Measurements from ENCODE around the gene NPLOC4.
A peak's percentile ranks its signal among the peaks of the same experiment; 100 is the strongest.

Gene NPLOC4

DNA sequence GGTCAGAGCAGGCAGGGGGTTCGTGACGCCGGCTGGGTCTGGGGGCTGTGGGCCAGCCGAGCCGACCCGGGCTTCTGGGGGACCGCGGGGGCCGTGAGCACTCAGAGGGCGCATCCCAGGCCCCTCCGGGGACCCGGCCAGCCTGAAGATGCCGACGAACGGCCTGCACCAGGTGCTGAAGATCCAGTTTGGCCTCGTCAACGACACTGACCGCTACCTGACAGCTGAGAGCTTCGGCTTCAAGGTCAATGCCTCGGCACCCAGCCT, 108.6 kb downstream of the NPLOC4 start:
- H2BK5ac ChIP-seq (ENCODE audit: low read length): no peak overlapping the region
- no peak overlapping the region for H3K27ac ChIP-seq (replicated peaks; ENCODE audit: low read length)
- no peak overlapping the region for H4K8ac ChIP-seq (ENCODE audit: low read depth, low read length)
- no peak for DNase-seq (ENCODE audit: low spot score)
- peak overlapping the region; percentile 95 for H2AK5ac ChIP-seq (ENCODE audit: low read depth, low read length)
- H3K9ac ChIP-seq (ENCODE audit: low read depth, low read length, poor library complexity): peak overlapping the region; percentile 30
- H3K36me3 ChIP-seq (replicated peaks in 1 of 2; ENCODE audit: control insufficient read depth in 2 of 2, insufficient read depth in 2 of 2, low read length in 2 of 2): no peaks in the 10 kb centered on the region
- H2BK120ac ChIP-seq (ENCODE audit: low read depth, low read length): no peak overlapping the region
- H3K4me3 ChIP-seq (ENCODE audit: low read length in 2 of 2): no peak overlapping the region
- H3K23ac ChIP-seq (ENCODE audit: low read depth, low read length, poor library complexity): peak overlapping the region; percentile 91
- peak overlapping the region; percentile 97 for H3K14ac ChIP-seq (ENCODE audit: low read length)
- H3K79me1 ChIP-seq (ENCODE audit: low read depth, low read length): peaks cover 7% of the 10 kb centered on the region
- no peak overlapping the region for H3K4me2 ChIP-seq (ENCODE audit: insufficient read depth, low read length, poor library complexity, severe bottlenecking)
- peak overlapping the region; percentile 58 for H2BK12ac ChIP-seq (ENCODE audit: low read length)
- H3K4me1 ChIP-seq (ENCODE audit: control insufficient read depth in 2 of 2, insufficient read depth in 1 of 2, low read depth in 1 of 2, low read length in 2 of 2): peaks cover 7 to 18% of the 10 kb centered on the region in 2 donors
- WGBS, 2 donors (ENCODE audit: extremely low coverage in 2 of 2, insufficient read length in 2 of 2, insufficient replicate concordance in 1 of 2): no CpG with 5 or more reads among the region's 20 CpGs
- H3K27me3 ChIP-seq (ENCODE audit: control insufficient read depth in 3 of 3, insufficient read depth in 3 of 3, low read depth in 1 of 3, low read length in 3 of 3): peaks cover 0 to 15% (median 6%) of the 10 kb centered on the region in 3 experiments
- H3K18ac ChIP-seq (ENCODE audit: low read length): peak overlapping the region; percentile 3
- H4K91ac ChIP-seq (ENCODE audit: low read depth, low read length, poor library complexity): no peak overlapping the region
- H2BK15ac ChIP-seq (ENCODE audit: low read length): no peak overlapping the region
- no peak overlapping the region for H3K4ac ChIP-seq (ENCODE audit: low read length)
- H2AFZ ChIP-seq (ENCODE audit: low read length): no peak overlapping the region
- peaks cover 0 to 6% of the 10 kb centered on the region in 2 donors for H3K9me3 ChIP-seq (replicated peaks in 1 of 2; ENCODE audit: control insufficient read depth in 2 of 2, insufficient read depth in 1 of 2, low read depth in 1 of 2, low read length in 2 of 2)

- Histone ChIP-seq H3K27ac (replicated peaks; ENCODE audit: low read length) (no peak within 1 kb of the TSS), H2BK15ac (ENCODE audit: low read length) (peak within 1 kb of the TSS; percentile 71), H2BK5ac (ENCODE audit: low read length) (peak within 1 kb of the TSS; percentile 60), H2BK12ac (ENCODE audit: low read length) (peak within 1 kb of the TSS; percentile 58), H2AK5ac (ENCODE audit: low read depth, low read length) (peak within 1 kb of the TSS; percentile 97), H3K27me3 (ENCODE audit: control insufficient read depth in 3 of 3, insufficient read depth in 3 of 3, low read depth in 1 of 3, low read length in 3 of 3) (peaks cover 0 to 15% (median 6%) of the 10 kb centered on the region in 3 experiments), H3K9ac (ENCODE audit: low read depth, low read length, poor library complexity) (peak within 1 kb of the TSS; percentile 60), H4K8ac (ENCODE audit: low read depth, low read length) (peak within 1 kb of the TSS; percentile 43), H3K36me3 (replicated peaks in 1 of 2; ENCODE audit: control insufficient read depth in 2 of 2, insufficient read depth in 2 of 2, low read length in 2 of 2) (no peaks in the 10 kb centered on the region), H3K4me1 (ENCODE audit: control insufficient read depth in 2 of 2, insufficient read depth in 1 of 2, low read depth in 1 of 2, low read length in 2 of 2) (peaks cover 10 to 23% of the 10 kb centered on the region in 2 donors), H3K9me3 (replicated peaks in 1 of 2; ENCODE audit: control insufficient read depth in 2 of 2, insufficient read depth in 1 of 2, low read depth in 1 of 2, low read length in 2 of 2) (peaks cover 0 to 6% of the 10 kb centered on the region in 2 donors), H3K23ac (ENCODE audit: low read depth, low read length, poor library complexity) (peak within 1 kb of the TSS; percentile 91), H3K4ac (ENCODE audit: low read length) (peak within 1 kb of the TSS; percentile 37), H4K91ac (ENCODE audit: low read depth, low read length, poor library complexity) (peak within 1 kb of the TSS; percentile 56), H3K18ac (ENCODE audit: low read length) (peak within 1 kb of the TSS; percentile 80), H2AFZ (ENCODE audit: low read length) (peak within 1 kb of the TSS; percentile 60), H3K4me3 (ENCODE audit: low read length in 2 of 2) (no peak within 1 kb of the TSS), H3K79me1 (ENCODE audit: low read depth, low read length) (peaks cover 7% of the 10 kb centered on the region), H2BK120ac (ENCODE audit: low read depth, low read length) (peak within 1 kb of the TSS; percentile 81), H3K4me2 (ENCODE audit: insufficient read depth, low read length, poor library complexity, severe bottlenecking) (no peak within 1 kb of the TSS), H3K14ac (ENCODE audit: low read length) (peak within 1 kb of the TSS; percentile 97)
- WGBS, 2 donors (ENCODE audit: extremely low coverage in 2 of 2, insufficient read length in 2 of 2, insufficient replicate concordance in 1 of 2): no CpG with 5 or more reads among the region's 42 CpGs
- DNase-seq (ENCODE audit: low spot score): no peak
Measured at GRCh38 chr17:81527591-81528383, 109.1 kb downstream of the NPLOC4 start, which contains the start of gene FSCN2. Gene FSCN2, plus strand, starts transcription at chr17:81528377. Its CDS starts 155 bp downstream, at chr17:81528532.

GRCh38 chr17:81526662-81527571, 110.0 kb downstream of the NPLOC4 start:
- H3K4me3 ChIP-seq (ENCODE audit: low read length in 2 of 2): no peak overlapping the region
- H3K79me1 ChIP-seq (ENCODE audit: low read depth, low read length): peaks cover 7% of the 10 kb centered on the region
- peak overlapping the region; percentile 58 for H2BK15ac ChIP-seq (ENCODE audit: low read length)
- peak overlapping the region; percentile 56 for H3K14ac ChIP-seq (ENCODE audit: low read length)
- no peak overlapping the region for H4K91ac ChIP-seq (ENCODE audit: low read depth, low read length, poor library complexity)
- peak overlapping the region; percentile 97 for H2AK5ac ChIP-seq (ENCODE audit: low read depth, low read length)
- H2BK12ac ChIP-seq (ENCODE audit: low read length): peak overlapping the region; percentile 75
- peak overlapping the region; percentile 37 for H3K4ac ChIP-seq (ENCODE audit: low read length)
- peaks cover 10 to 25% of the 10 kb centered on the region in 2 donors for H3K4me1 ChIP-seq (ENCODE audit: control insufficient read depth in 2 of 2, insufficient read depth in 1 of 2, low read depth in 1 of 2, low read length in 2 of 2)
- peak overlapping the region; percentile 72 for H3K9ac ChIP-seq (ENCODE audit: low read depth, low read length, poor library complexity)
- H4K8ac ChIP-seq (ENCODE audit: low read depth, low read length): no peak overlapping the region
- H3K27ac ChIP-seq (replicated peaks; ENCODE audit: low read length): no peak overlapping the region
- WGBS, 2 donors (ENCODE audit: extremely low coverage in 2 of 2, insufficient read length in 2 of 2, insufficient replicate concordance in 1 of 2): no CpG with 5 or more reads among the region's 21 CpGs
- H2BK5ac ChIP-seq (ENCODE audit: low read length): peak overlapping the region; percentile 39
- peak overlapping the region; percentile 60 for H2AFZ ChIP-seq (ENCODE audit: low read length)
- H3K9me3 ChIP-seq (replicated peaks in 1 of 2; ENCODE audit: control insufficient read depth in 2 of 2, insufficient read depth in 1 of 2, low read depth in 1 of 2, low read length in 2 of 2): peaks cover 0 to 4% of the 10 kb centered on the region in 2 donors
- H3K36me3 ChIP-seq (replicated peaks in 1 of 2; ENCODE audit: control insufficient read depth in 2 of 2, insufficient read depth in 2 of 2, low read length in 2 of 2): no peaks in the 10 kb centered on the region
- H3K18ac ChIP-seq (ENCODE audit: low read length): peak overlapping the region; percentile 59
- H2BK120ac ChIP-seq (ENCODE audit: low read depth, low read length): peak overlapping the region; percentile 81
- DNase-seq (ENCODE audit: low spot score): no peak
- H3K4me2 ChIP-seq (ENCODE audit: insufficient read depth, low read length, poor library complexity, severe bottlenecking): no peak overlapping the region
- peak overlapping the region; percentile 89 for H3K23ac ChIP-seq (ENCODE audit: low read depth, low read length, poor library complexity)
- H3K27me3 ChIP-seq (ENCODE audit: control insufficient read depth in 3 of 3, insufficient read depth in 3 of 3, low read depth in 1 of 3, low read length in 3 of 3): peaks cover 0 to 15% (median 9%) of the 10 kb centered on the region in 3 experiments

GRCh38 chr17:81524865-81525159, 112.1 kb downstream of the NPLOC4 start:
- no peak for DNase-seq (ENCODE audit: low spot score)
- peaks cover under 1 to 19% (median 15%) of the 10 kb centered on the region in 3 experiments for H3K27me3 ChIP-seq (ENCODE audit: control insufficient read depth in 3 of 3, insufficient read depth in 3 of 3, low read depth in 1 of 3, low read length in 3 of 3)
- H3K18ac ChIP-seq (ENCODE audit: low read length): no peak overlapping the region
- H3K4me3 ChIP-seq (ENCODE audit: low read length in 2 of 2): no peak overlapping the region
- H3K79me1 ChIP-seq (ENCODE audit: low read depth, low read length): peaks cover 7% of the 10 kb centered on the region
- WGBS, 2 donors (ENCODE audit: extremely low coverage in 2 of 2, insufficient read length in 2 of 2, insufficient replicate concordance in 1 of 2): no CpG with 5 or more reads among the region's 8 CpGs
- no peaks in the 10 kb centered on the region for H3K36me3 ChIP-seq (replicated peaks in 1 of 2; ENCODE audit: control insufficient read depth in 2 of 2, insufficient read depth in 2 of 2, low read length in 2 of 2)
- no peak overlapping the region for H3K4me2 ChIP-seq (ENCODE audit: insufficient read depth, low read length, poor library complexity, severe bottlenecking)
- H4K8ac ChIP-seq (ENCODE audit: low read depth, low read length): no peak overlapping the region
- H3K14ac ChIP-seq (ENCODE audit: low read length): no peak overlapping the region
- no peak overlapping the region for H2AFZ ChIP-seq (ENCODE audit: low read length)
- H3K4me1 ChIP-seq (ENCODE audit: control insufficient read depth in 2 of 2, insufficient read depth in 1 of 2, low read depth in 1 of 2, low read length in 2 of 2): peaks cover 10 to 25% of the 10 kb centered on the region in 2 donors
- no peak overlapping the region for H2BK120ac ChIP-seq (ENCODE audit: low read depth, low read length)
- H3K27ac ChIP-seq (replicated peaks; ENCODE audit: low read length): no peak overlapping the region
- peak overlapping the region; percentile 99 for H2BK12ac ChIP-seq (ENCODE audit: low read length)
- no peak overlapping the region for H3K9ac ChIP-seq (ENCODE audit: low read depth, low read length, poor library complexity)
- H4K91ac ChIP-seq (ENCODE audit: low read depth, low read length, poor library complexity): no peak overlapping the region
- H3K4ac ChIP-seq (ENCODE audit: low read length): no peak overlapping the region
- no peak overlapping the region for H2AK5ac ChIP-seq (ENCODE audit: low read depth, low read length)
- H3K23ac ChIP-seq (ENCODE audit: low read depth, low read length, poor library complexity): peak overlapping the region; percentile 55
- no peak overlapping the region for H2BK15ac ChIP-seq (ENCODE audit: low read length)
- H2BK5ac ChIP-seq (ENCODE audit: low read length): no peak overlapping the region
- no peaks in the 10 kb centered on the region for H3K9me3 ChIP-seq (replicated peaks in 1 of 2; ENCODE audit: control insufficient read depth in 2 of 2, insufficient read depth in 1 of 2, low read depth in 1 of 2, low read length in 2 of 2)
